LNCAP (cell line): ENCODE data around the gene HMGXB4.

Experiments
- TF ChIP-seq, protein P1 (sequence below): fragments of 450-650 bp; IDR thresholded peaks from 2 replicates; pipeline ENCODE4 v1.5.1; 2017; ENCODE audit warnings: mild to moderate bottlenecking

The HMGXB4 gene, protein sequence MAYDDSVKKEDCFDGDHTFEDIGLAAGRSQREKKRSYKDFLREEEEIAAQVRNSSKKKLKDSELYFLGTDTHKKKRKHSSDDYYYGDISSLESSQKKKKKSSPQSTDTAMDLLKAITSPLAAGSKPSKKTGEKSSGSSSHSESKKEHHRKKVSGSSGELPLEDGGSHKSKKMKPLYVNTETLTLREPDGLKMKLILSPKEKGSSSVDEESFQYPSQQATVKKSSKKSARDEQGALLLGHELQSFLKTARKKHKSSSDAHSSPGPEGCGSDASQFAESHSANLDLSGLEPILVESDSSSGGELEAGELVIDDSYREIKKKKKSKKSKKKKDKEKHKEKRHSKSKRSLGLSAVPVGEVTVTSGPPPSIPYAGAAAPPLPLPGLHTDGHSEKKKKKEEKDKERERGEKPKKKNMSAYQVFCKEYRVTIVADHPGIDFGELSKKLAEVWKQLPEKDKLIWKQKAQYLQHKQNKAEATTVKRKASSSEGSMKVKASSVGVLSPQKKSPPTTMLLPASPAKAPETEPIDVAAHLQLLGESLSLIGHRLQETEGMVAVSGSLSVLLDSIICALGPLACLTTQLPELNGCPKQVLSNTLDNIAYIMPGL

DNA sequence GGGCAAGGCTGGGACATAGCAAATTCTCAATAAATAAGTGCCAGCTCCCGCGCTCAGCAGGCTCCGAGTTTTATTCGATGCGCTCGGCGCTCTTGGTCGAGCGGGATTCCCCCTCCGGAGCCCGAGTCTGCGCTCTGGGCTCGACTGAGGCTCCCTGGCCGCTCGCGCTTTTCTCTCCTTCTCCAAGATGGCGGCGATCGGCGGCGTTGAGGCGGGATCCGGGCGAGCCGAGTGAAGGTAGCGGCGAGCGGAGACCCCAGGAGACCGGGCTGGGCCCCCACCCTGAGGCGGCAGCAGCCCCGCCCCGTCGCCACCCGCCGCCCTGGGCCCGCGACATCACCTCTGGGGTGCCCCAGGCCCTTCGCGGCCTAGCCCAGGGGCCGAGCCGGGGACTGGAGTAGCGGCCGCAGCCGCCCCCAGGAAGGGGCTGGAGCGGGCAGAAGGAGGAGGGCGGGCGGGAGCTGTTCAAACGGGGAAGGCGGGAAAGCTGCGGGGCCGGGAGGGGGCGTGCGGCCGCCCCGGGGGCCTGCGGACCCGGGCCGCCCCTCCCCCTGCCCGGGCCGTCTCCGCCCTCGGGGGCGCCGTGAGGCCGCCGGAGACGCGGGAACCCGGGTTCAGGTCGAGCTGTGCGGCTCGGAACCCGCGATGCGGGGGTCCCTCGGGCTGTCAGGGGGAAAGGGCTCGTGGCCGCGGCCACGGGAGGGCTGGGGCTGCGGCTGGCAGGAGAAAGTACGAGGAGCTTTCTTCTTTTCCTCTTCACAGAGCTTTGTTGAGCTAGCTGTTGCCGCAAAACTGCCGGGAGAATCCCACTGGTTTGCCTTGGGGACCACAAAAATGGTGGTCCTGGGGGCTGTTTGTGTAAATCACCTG lies at the start of gene HMGXB4:
HMGXB4 (plus strand) TSS at position 173 of the 870 bp plus-strand sequence. CDS start 4,898 bp downstream, outside the sequence.
- TF ChIP-seq, protein P1, sequence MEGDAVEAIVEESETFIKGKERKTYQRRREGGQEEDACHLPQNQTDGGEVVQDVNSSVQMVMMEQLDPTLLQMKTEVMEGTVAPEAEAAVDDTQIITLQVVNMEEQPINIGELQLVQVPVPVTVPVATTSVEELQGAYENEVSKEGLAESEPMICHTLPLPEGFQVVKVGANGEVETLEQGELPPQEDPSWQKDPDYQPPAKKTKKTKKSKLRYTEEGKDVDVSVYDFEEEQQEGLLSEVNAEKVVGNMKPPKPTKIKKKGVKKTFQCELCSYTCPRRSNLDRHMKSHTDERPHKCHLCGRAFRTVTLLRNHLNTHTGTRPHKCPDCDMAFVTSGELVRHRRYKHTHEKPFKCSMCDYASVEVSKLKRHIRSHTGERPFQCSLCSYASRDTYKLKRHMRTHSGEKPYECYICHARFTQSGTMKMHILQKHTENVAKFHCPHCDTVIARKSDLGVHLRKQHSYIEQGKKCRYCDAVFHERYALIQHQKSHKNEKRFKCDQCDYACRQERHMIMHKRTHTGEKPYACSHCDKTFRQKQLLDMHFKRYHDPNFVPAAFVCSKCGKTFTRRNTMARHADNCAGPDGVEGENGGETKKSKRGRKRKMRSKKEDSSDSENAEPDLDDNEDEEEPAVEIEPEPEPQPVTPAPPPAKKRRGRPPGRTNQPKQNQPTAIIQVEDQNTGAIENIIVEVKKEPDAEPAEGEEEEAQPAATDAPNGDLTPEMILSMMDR: no peak; the same call in 1 of the 2 replicates

DNA sequence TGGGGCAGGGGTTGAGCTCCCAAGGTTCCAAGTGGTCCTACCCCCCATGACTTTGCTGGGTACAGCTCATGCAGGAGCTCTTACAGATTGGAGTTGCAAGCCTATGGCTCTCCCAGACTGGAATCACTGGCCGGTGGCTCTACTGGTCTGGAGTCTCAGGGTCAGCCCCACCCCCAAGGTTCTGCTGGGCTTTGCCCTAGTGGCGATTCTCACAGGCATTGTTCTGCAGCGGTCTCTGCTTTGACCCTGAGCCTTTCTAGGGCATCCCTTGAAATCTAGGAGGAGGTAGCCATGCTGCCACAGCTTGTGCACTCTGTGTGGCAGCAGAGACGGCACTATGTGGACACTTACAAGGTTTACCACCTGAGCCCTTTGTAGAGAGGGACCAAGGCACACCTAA lies 49.3 kb upstream of the HMGXB4 start:
- TF ChIP-seq, protein P1: no peak

DNA sequence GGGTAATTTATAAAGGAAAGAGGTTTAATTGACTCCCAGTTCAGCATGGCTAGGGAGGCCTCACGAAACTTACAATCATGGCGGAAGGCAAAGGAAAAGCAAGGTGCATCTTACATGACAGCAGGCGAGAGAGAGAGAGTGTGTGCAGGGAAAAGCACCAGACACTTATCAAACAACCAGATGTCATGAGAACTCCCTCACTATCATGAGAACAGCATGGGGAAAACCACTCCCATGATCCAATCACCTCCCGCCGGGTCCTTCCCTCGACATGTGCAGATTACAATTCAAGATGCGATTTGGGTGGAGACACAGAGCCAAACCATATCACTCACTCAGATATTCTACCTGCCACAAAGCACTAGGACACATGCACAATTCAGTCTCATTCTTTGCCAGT lies 48.1 kb upstream of the HMGXB4 start:
- TF ChIP-seq, protein P1: no peak

DNA sequence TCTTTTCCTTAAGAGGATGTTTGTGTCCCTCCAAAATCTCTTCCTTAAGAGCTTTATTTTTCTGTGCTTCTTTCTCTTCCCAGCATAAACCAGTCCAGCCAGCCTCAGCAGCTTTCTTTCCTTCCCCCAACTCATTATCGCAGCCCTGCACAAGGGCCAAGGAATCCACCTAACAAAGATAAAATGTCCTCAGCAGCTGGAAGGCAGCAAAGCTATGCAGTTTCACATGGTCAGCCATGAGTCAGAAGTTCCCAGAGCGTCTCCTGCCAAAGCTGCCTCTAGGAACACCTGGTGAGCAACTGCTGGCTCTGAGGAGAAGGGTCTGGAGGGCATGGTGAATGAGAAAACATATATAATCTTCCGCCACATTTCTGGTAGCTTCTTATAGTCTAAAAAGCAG lies 45.3 kb upstream of the HMGXB4 start:
- TF ChIP-seq, protein P1: no peak

DNA sequence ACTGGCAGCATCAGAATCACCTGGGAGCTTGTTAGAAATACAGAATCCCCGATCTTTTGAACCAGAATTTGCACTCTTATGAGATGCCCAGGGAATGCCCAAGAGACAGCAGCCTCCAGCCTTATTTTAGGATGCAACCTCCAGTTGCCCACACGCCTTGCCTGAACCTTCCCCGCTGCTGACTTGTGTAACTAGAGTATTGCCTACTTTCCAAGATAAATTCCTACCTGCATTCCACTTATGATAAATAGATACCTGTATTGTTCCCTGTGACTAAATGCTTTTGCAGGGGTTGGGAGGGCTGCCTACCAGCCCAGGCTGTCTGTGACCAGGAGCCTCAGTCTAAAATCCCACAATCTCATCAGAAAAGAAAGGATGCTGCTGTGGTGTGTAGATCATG lies 44.3 kb upstream of the HMGXB4 start:
- TF ChIP-seq, protein P1: no peak

DNA sequence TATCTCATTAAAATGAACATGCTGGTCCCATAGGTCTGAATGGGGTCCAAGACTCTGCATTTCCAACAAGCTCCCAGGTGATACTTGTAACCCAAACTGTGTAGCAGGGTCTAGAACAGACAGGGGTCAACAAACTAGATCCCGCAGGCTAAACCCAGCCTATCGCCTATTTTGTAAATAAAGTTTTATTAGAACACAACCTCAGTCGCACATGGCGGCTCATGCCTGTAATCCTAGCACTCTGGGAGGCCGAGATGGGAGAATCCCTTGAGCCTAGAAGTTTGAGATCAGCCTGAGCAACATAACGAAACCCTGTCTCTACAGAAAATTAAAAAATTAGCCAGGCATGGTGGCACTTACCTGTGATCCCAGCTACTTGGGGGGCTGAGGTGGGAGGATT lies 42.3 kb upstream of the HMGXB4 start:
- TF ChIP-seq, protein P1: no peak

DNA sequence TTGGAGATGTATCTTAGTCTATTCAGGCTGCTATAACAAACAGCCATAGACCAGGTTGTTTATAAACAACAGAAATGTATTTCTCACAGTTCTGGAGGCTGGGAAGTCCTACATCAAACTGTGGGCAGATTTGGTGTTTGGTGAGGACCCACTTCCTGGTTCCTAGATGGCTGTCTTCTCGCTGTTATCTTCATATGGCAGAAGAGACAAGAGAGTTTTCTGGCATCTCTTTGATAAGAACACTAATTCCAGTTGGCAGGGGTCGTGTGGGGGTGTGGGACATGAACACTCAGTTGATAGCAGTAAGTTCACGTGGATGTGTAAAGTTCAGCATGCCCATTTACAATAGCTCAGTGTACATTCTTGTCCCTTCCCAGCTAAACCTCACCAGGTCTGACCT lies 41.3 kb upstream of the HMGXB4 start:
- TF ChIP-seq, protein P1: no peak
